ENCODE data around the gene POGZ. TPM values are rescaled to one million over a fixed set of nuclear protein-coding genes. Genes with fewer than 3 reads are reported as not detected.

The POGZ gene
- total RNA-seq, 1 donor from 2014 or later, result 60.6 TPM

- Histone ChIP-seq H3K4me3 (no peak overlapping the region), H3K9me3 (no peaks in the 10 kb centered on the region), H3K27me3 (no peaks in the 10 kb centered on the region), H3K27ac (no peak overlapping the region), H3K36me3 (peaks cover 6 to 86% of the 10 kb centered on the region in 2 donors), H3K4me1 (no peaks in the 10 kb centered on the region)
- TF ChIP-seq POLR2A (IDR thresholded peaks at IDR 0.05), result no peak
- no peak for TF ChIP-seq POLR2AphosphoS5 (IDR thresholded peaks at IDR 0.05; ENCODE audit: insufficient read depth in 1 of 2, low read depth in 1 of 2)
- no peak for TF ChIP-seq CTCF (IDR thresholded peaks at IDR 0.05)
- intact Hi-C loops (cut with DNase I), result no loop called here
- no peak for DNase-seq (ENCODE audit: extremely low spot score in 2 of 2)
Observed at GRCh38 chr1:151425103-151425502, 34.2 kb downstream of the POGZ start.

DNA sequence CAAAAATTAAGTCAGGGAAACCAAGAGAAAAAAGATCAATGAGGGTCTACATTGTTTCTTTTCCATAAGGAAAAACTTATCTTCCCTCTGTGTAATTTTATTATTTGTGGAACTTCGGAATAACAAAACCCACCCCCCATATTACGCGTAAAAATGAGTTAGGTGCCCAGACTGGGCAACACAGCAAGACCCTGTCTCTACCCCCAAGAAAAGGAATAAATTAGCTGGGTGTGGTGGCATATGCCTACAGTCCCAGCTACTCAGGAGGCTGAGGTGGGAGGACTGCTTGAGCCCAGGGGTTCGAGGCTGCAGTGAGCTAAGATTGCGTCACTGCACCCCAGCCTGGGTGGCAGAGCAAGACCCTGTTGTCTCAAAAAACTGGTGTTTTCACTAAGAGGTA lies 39.5 kb downstream of the POGZ start:
- Histone ChIP-seq H3K4me3 (no peak overlapping the region), H3K4me1 (no peaks in the 10 kb centered on the region), H3K27me3 (no peaks in the 10 kb centered on the region), H3K36me3 (peaks cover 3 to 79% of the 10 kb centered on the region in 2 donors), H3K9me3 (no peaks in the 10 kb centered on the region), H3K27ac (no peak overlapping the region)
- no peak for DNase-seq (ENCODE audit: extremely low spot score in 2 of 2)
- TF ChIP-seq CTCF (IDR thresholded peaks at IDR 0.05) (no peak), POLR2A (IDR thresholded peaks at IDR 0.05) (no peak)
- intact Hi-C loops (cut with DNase I), result no loop called here

- no peaks in the 10 kb centered on the region for H3K27me3 ChIP-seq
- intact Hi-C loops (cut with DNase I), result no loop called here
Observed at GRCh38 chr1:151418081-151418480, 41.2 kb downstream of the POGZ start.

GRCh38 chr1:151416231-151416630 lies 43.1 kb downstream of the POGZ start:
- H3K4me3 ChIP-seq, result no peak overlapping the region
- no peak for DNase-seq (ENCODE audit: extremely low spot score in 2 of 2)
- H3K9me3 ChIP-seq, result no peaks in the 10 kb centered on the region
- H3K4me1 ChIP-seq, result no peaks in the 10 kb centered on the region
- TF ChIP-seq POLR2AphosphoS5 (IDR thresholded peaks at IDR 0.05; ENCODE audit: insufficient read depth in 1 of 2, low read depth in 1 of 2) (no peak), POLR2A (IDR thresholded peaks at IDR 0.05) (no peak), CTCF (IDR thresholded peaks at IDR 0.05) (no peak)
- no peaks in the 10 kb centered on the region for H3K27me3 ChIP-seq
- intact Hi-C loops (cut with DNase I), result no loop called here
- no peak overlapping the region for H3K27ac ChIP-seq
- H3K36me3 ChIP-seq, result peaks cover 3 to 63% of the 10 kb centered on the region in 2 donors

More at GRCh38 chr1:151418081-151418480, 41.2 kb downstream of the POGZ start:
- Histone ChIP-seq H3K36me3 (peaks cover 3 to 71% of the 10 kb centered on the region in 2 donors), H3K9me3 (no peaks in the 10 kb centered on the region), H3K27ac (no peak overlapping the region), H3K4me1 (no peaks in the 10 kb centered on the region), H3K4me3 (no peak overlapping the region)
- no peak for TF ChIP-seq POLR2AphosphoS5 (IDR thresholded peaks at IDR 0.05; ENCODE audit: insufficient read depth in 1 of 2, low read depth in 1 of 2)
- no peak for TF ChIP-seq POLR2A (IDR thresholded peaks at IDR 0.05)
- no peak for TF ChIP-seq CTCF (IDR thresholded peaks at IDR 0.05)
- no peak for DNase-seq (ENCODE audit: extremely low spot score in 2 of 2)

- intact Hi-C loops (cut with DNase I), result no loop called here
- H3K4me1 ChIP-seq, result no peaks in the 10 kb centered on the region
- H3K4me3 ChIP-seq, result no peak overlapping the region
- H3K9me3 ChIP-seq, result no peaks in the 10 kb centered on the region
- H3K27me3 ChIP-seq, result no peaks in the 10 kb centered on the region
- no peak overlapping the region for H3K27ac ChIP-seq
- no peak for DNase-seq (ENCODE audit: extremely low spot score in 2 of 2)
- TF ChIP-seq POLR2A (IDR thresholded peaks at IDR 0.05) (no peak), POLR2AphosphoS5 (IDR thresholded peaks at IDR 0.05; ENCODE audit: insufficient read depth in 1 of 2, low read depth in 1 of 2) (no peak), CTCF (IDR thresholded peaks at IDR 0.05) (no peak)
- H3K36me3 ChIP-seq, result peaks cover 0 to 76% of the 10 kb centered on the region in 2 donors
Observed at GRCh38 chr1:151411884-151412283, 47.4 kb downstream of the POGZ start.
